ELR (cell line): Measurements from ENCODE around the gene ENPP6.
"Not testable (repeated sequence)": the region's sequence is repeated elsewhere in the genome, so short reads cannot be mapped to it uniquely, and the experiment has no call there.

Source experiments
- DNase-seq: peaks from one replicate; pipeline ENCODE4 v3.0.0-alpha.2; 2015; ENCODE audit warnings: low read depth

The ENPP6 gene

DNA sequence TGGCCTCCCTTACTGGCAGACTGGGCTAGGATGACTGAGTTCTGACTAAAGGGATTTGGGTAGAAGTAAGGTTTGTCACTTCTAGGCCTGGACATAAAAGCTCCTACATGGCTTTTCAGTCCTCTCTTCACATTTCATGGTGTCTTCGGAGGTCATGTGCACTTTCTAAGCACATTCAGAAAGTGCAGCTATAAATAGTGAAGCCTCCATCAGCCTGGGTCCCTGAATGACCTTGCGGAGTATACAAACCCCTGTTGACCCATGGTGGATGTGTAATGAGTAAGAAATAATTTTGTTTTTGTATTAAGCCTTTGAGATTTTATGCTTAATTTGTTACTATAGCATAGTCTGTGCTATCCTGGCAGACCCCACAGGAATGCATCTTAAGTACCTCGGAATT lies 158.6 kb downstream of the ENPP6 start:
- DNase-seq, result no peak

DNA sequence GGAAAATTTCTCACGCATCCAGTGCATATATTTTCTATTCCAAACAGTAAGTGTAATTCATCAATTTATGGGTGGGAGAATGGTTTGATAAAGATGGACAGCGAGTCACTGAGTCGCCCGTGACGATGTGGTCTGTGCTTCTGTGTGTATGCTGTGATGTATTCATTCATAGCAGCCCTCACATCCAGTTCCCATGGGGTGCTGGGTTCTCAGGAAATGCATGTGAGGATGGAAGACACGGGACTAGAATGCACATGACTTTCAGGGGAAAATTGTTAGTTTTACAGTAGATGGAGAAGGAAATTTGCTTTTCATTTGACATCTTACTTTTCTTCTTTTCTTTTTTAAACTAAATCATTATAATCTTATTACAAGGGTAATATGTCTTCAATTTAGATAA lies 159.6 kb downstream of the ENPP6 start:
- no peak for DNase-seq

DNA sequence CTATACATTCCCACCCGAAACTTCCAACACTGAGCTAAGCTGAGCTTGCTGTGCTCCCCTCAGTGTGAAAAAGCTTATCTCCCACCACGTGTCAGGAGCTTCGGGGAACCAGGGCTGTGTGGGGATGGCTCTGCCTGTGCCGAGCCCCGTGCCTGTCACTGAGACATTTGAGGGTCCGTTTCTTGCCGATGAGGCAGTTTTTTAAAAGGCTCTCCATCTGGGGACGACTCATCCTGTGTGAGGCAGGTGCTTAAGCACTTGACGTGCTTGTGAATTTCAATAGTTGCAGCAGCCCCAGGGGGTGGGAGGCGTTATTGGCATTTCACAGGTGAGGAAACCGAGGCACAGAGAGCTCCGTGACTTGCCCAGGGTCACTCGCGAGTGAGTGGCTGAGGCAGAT lies 160.8 kb downstream of the ENPP6 start:
- DNase-seq, result no peak

- no peak for DNase-seq
Measured at GRCh38 chr4:184053434-184053833, 164.2 kb downstream of the ENPP6 start.

DNA sequence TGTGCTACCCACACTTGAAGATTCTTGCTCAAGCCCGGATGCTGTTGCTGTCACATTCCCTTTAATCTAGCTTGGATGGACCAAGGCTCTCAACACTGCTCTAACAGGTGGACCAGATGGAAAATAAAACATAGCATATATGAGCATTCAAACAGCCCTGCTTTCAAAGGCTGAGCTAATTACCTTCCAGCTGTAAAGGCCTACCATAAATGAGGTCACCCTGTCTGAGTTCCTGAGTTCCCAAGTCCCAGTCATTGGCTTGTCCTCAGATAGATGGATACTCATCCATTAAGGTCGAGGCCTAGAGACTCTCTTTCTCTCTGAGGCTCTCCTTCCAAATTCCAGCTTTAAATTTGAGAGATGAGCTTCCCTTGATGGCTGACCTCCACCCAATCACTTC lies 165.1 kb downstream of the ENPP6 start:
- no peak for DNase-seq

DNA sequence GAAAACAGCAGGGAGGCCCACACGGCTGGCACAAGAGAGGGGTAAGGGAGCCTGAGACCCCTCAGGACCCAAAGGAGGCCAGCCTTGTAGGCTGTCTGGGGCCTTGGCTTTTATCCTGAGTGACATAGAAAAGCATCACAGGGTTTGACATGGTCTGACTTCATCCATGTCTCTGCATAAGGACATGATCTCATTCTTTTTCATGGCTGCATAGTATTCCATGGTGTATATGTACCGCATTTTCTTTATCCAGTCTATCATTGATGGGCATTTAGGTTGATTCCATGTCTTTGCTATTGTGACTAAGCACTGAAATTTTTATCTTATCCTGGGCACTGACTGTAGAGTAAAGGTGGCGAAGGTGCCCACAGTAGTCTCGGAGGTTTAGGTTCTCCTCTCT lies 166.4 kb downstream of the ENPP6 start:
- DNase-seq, result not testable (repeated sequence)

GRCh38 chr4:184046148-184046547 lies 171.5 kb downstream of the ENPP6 start:
- no peak for DNase-seq

- no peak for DNase-seq
Measured at GRCh38 chr4:184041156-184041555, 176.5 kb downstream of the ENPP6 start.

GRCh38 chr4:184039963-184040383 lies 177.7 kb downstream of the ENPP6 start:
- DNase-seq, result no peak
